Astrocyte of the cerebellum (primary cell): Measurements from ENCODE around the gene TRIM29.

Experiments
- DNase-seq: peaks from one replicate; pipeline ENCODE4 v3.0.0-alpha.2; 2011; ENCODE audit warnings: low read depth
- H3K4me3 ChIP-seq: 2 replicates; pipeline ENCODE4 v1.5.1; 2011; ENCODE audit warnings: mild to moderate bottlenecking, low read depth, low read length, moderate library complexity
- CTCF ChIP-seq: IDR thresholded peaks from 2 replicates; pipeline ENCODE4 v1.5.1; 2012; ENCODE audit warnings: low read length, low read depth, moderate library complexity, mild to moderate bottlenecking; ENCODE audit errors: missing control alignments
- in situ Hi-C: cut with HindIII; loops from 2 replicates; pipeline ENCODE4 v1.10.0; 2017; ENCODE audit warnings: low sequenced_read_pairs

Gene TRIM29

GRCh38 chr11:120089036-120090001, 48.6 kb downstream of the TRIM29 start:
- in situ Hi-C loops, result no loop called here
- TF ChIP-seq CTCF, result no peak
- no peak for DNase-seq
- H3K4me3 ChIP-seq, result no peak overlapping the region

- in situ Hi-C loops, result no loop called here
- DNase-seq, result no peak
- no peak overlapping the region for H3K4me3 ChIP-seq
- TF ChIP-seq CTCF, result no peak
Observed at GRCh38 chr11:120088056-120088455, 49.9 kb downstream of the TRIM29 start.

GRCh38 chr11:120086651-120087050, 51.3 kb downstream of the TRIM29 start:
- DNase-seq, result no peak
- TF ChIP-seq CTCF, result no peak
- H3K4me3 ChIP-seq, result no peak overlapping the region
- in situ Hi-C loops, result no loop called here

- in situ Hi-C loops, result no loop called here
- no peak overlapping the region for H3K4me3 ChIP-seq
- no peak for TF ChIP-seq CTCF
- DNase-seq, result no peak
Observed at GRCh38 chr11:120079750-120080610, 57.9 kb downstream of the TRIM29 start.

GRCh38 chr11:120078397-120078796, 59.5 kb downstream of the TRIM29 start:
- no peak for TF ChIP-seq CTCF
- DNase-seq, result no peak
- no peak overlapping the region for H3K4me3 ChIP-seq
- in situ Hi-C loops, result no loop called here

GRCh38 chr11:120074076-120074475, 63.8 kb downstream of the TRIM29 start:
- TF ChIP-seq CTCF, result no peak
- in situ Hi-C loops, result no loop called here
- no peak for DNase-seq
- no peak overlapping the region for H3K4me3 ChIP-seq
